GM18502 (cell line): ENCODE results near the gene LPIN1.
A peak's percentile ranks its signal among the peaks of the same experiment; 100 is the strongest.

Source experiments
- ATAC-seq: cut with Tn5 transposase; IDR thresholded peaks from one replicate; pipeline ENCODE4 v1.9.1; 2021; ENCODE audit warnings: mild to moderate bottlenecking; ENCODE audit not compliant: unreplicated experiment, poor library complexity

LPIN1 gene, protein sequence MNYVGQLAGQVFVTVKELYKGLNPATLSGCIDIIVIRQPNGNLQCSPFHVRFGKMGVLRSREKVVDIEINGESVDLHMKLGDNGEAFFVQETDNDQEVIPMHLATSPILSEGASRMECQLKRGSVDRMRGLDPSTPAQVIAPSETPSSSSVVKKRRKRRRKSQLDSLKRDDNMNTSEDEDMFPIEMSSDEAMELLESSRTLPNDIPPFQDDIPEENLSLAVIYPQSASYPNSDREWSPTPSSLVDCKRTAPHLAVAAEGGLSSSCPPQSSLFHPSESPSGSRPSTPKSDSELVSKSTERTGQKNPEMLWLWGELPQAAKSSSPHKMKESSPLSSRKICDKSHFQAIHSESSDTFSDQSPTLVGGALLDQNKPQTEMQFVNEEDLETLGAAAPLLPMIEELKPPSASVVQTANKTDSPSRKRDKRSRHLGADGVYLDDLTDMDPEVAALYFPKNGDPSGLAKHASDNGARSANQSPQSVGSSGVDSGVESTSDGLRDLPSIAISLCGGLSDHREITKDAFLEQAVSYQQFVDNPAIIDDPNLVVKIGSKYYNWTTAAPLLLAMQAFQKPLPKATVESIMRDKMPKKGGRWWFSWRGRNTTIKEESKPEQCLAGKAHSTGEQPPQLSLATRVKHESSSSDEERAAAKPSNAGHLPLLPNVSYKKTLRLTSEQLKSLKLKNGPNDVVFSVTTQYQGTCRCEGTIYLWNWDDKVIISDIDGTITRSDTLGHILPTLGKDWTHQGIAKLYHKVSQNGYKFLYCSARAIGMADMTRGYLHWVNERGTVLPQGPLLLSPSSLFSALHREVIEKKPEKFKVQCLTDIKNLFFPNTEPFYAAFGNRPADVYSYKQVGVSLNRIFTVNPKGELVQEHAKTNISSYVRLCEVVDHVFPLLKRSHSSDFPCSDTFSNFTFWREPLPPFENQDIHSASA

DNA sequence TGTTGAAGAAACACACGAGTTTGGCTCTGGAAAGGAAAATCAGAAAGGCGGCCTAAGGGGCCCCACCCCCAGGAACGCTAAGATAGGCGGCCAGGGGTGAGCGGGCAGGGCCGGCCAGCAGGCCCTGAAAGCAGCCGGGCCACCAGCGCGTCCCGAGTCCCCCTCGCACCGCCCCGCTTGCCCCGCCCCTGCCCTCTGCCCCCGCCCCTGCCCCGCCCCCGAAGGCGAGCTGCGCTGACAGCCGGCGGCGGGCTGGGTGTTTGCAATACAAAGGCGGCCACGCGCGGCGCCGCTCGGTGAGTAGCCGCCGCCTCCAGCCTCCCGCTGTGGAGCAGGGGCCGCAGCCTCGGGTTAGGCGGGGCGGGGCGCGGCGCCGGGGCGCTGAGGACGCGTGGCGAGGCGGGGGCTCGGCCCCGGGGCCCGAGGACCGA lies at the start of gene LPIN1:
TSS of gene LPIN1 (plus strand) at position 257 of the 431 bp plus-strand sequence. CDS start 18,910 bp downstream, outside the sequence.
- peak; percentile 55 for ATAC-seq

DNA sequence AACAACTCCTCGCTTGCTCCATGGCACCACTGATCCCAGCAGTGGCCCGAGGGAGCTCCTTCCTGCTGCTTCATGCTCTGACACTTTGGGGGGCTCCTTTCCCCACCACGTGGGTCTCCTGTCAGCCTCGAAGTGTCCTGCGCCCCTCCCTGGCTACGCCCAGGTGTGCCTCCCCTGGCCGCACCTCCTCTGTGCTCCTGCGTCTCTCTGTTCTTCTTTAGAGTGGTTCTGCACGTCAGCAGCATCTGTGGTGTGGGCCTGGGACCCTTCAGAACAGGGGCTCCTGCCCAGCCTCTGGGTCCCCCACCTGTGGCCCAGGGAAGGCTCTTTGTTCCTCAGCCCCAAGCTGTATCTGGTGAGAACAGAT lies 49.7 kb upstream of the LPIN1 start:
- ATAC-seq = no peak

DNA sequence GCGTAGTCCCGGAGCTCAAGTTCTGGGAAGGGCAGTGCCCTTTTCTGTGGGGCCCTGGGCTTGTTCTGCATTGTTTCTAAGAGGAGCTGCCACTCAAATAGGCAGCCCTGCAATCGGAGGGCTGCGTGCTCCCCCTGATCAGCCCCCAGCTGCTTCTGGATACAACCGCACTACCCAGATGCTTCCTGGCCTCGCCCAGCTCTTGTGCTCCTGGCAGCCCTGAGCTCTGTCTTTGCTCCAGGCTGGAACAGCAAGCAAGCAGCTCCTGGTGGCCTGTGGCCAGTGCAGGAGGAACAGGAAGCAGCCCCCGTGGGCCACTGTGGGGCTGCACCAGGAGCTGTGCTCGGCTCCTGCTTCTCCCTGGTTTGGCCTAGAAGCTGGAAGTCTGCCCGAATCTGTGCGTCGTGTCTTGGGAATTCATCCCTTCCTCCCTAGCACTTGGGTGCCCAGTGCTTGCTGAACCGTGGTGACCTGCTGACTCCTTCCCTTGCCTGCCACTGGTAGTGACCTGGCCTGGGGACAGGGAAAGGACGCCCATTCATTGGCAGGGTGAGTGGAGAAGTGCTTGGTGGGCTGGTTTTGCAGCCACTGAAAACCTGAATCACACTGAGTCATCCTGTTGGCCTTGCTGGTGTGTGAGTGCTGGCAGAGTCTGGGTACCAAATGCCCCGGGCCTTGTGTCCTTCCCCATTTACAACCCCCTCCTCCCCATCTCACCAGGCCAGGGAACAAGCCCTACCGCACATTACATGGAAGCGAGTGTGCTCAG lies 49.1 kb upstream of the LPIN1 start:
- ATAC-seq = no peak

DNA sequence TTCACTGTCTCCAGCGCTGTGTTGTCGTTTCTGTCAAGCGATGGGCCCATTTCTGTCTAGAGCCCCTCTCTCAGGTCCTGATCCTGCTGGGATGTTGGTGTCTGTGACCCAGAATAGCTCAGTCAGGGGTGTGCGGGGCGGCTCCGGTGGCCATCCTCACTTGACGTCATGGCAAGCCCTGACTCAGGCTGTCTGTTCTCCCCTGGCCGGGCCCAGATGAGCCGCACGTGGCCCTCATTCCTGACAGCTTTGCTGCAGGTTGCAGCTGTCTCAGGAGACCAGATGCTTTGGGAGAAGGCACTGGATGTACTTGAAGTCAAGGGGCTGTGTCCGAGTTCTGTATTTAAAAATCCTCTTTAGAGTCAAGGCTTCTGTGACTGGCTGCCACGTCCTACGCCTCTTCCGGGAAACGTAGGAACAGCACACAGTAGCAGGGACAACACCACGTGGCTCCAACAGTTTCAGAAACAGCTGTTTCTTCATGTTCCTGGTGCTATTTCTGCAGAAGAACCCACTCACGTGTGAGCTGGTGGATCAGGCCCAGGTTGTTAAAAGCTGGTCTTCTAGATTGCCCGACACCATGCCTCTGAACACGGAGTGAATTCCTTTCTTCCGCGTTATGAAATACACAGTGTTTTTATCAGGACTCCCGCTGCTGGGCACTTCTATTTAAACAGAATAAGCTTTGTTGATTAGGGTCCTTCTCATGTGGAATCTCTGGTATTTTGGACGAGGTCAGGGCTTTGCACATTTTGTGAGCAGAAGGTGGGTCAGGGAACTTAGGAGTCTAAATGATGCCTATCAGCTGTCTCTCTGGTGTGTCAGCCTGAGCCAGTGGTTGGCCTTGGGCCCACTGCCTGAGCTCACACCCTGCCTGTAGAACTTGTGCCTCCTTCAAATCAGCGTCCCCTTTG lies 48.2 kb upstream of the LPIN1 start:
- ATAC-seq = no peak

DNA sequence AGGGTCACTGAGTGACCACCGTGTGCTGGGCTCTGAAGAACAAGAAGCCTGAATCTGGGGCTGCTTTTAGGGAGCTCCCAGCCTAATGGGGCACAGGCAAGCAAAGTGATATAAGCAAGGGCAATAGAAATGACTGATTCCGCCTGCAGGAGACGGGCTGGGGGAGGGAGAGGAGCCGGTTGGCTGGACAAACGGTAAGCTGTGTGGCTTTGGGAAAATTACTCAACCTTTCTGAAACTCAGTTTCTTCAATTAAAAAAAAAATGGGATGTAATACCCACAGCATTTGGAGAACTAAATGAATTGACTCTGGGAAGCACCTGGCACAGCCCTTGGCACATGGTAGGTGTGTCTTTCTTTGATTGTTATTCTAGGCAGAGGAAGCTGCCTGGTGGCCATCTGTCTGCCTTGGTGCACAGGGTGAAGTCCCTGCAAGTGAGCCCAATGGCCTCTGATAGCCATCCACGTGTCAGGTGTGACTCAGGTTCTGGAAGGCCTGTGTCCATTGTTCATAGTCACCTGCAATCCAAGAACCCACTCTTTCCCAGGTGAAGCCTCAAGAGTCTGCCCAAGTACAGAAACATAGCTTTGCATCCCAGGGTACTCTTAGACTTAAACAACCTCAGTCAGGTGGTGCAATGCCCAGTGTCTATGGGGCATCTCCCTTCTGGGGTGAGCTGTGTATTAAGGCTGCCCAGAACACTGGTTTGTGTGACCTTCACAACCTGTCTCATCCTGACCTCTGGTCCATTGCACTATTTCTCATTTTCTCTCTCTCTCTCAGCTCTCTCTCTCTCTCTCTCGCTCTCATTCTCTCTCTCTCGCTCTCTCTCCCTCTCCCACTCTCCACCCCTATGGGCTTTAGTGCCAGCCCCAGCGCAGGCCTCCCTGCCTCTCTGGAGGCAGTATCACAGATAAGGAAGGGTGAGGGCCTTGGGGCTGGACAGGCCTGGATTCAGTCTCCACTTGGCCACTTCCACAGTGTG lies 46.5 kb upstream of the LPIN1 start:
- no peak for ATAC-seq

DNA sequence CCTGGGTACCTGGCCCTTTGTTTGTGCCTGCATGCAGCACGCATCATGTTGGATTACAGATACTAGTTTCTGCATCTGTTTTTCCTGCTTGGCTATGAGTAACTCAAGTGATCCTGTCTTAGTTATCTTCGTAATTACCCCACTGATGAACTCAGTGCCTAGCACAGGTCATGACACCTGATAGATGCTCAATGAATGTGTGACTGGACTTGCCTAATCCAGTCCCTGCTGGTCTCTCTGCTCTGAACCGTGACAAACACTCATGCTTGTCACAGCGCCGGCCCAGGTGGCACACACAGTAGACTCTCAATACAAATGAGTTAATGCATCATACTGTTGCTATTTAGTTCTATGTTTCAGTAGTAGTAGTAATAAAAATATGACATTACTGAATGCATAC lies 45.2 kb upstream of the LPIN1 start:
- no peak for ATAC-seq

DNA sequence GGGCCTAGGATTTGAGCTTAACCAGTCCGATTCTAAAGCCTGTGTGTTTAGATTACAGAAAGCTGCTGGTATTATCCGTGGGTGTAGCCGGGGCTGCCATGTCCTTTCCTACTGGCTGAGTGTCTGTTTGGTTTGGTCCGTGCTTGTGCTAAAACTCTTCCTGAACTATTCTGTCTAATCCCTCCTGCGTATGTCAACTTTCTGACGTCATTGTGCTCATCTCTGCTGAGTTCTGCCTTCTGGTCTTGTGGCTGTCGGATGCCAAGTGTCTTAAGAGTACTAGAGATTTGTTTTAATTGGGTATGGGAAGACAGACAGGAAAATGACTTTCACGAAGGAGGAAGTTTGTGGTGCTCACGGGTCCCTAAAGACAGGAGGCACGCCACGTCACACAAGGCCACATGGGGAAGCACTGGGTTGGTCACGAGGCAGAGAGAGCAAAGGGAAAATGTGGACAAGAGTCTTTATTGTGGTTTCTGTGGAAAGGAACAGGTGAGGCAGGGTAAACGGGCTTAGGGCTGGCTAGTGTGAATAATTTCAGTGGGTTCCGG lies 44.6 kb upstream of the LPIN1 start:
- no peak for ATAC-seq

DNA sequence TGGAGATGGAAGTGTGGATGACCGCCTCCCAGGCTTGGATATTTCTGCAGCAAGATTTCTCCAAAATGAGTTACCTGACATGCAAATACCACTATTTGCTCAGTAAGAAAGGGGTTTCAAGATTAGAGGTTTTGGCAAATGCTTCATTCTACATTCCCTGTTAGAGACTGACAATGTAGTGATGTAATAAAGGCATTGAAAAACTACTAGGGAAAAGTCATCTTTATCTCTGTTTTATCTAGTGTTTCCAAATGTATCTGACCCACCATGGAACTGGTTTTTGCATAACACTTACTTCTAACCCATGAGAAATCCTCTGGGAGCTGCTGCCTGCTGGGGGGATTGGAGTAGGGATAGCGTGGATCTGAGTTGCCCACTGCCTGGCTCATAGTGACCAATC lies 43.5 kb upstream of the LPIN1 start:
- no peak for ATAC-seq

DNA sequence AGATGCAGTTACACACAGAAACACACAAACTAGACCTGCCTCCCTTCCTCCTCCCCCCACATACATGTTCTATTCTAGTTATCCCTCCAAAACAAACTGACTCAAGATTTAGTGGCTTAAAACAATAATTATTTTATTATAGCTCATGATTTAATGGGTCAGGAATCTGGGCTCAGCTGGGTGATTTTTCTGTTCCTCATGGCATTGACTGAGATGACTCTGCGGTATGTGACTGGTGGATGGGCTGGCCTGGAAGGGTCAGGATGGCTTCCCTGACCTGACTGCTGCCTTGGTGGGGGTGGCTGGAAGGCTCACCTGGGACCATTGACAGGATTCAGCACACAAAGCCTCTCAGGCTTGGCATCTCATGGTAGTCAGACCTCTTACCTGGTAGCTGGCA lies 42.7 kb upstream of the LPIN1 start:
- ATAC-seq = no peak

DNA sequence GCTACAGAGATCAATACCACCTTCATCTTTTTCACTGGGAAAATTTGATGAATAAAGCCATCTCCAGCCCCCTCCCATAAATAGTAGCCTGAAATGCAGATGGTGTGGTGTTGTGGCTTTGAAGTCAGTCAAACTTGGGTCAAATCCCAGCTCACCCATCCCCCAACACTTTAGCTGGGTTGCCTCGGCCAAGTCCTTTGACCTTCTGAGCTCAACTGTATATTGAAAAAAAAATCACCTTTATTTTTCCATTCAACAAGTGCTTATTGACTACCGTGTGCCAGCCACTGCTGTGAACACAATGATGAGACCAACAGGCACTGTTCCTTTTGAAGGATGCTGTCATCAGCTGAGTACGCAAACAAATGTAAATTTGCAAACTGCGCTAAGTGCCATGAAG lies 41.4 kb upstream of the LPIN1 start:
- ATAC-seq = no peak

DNA sequence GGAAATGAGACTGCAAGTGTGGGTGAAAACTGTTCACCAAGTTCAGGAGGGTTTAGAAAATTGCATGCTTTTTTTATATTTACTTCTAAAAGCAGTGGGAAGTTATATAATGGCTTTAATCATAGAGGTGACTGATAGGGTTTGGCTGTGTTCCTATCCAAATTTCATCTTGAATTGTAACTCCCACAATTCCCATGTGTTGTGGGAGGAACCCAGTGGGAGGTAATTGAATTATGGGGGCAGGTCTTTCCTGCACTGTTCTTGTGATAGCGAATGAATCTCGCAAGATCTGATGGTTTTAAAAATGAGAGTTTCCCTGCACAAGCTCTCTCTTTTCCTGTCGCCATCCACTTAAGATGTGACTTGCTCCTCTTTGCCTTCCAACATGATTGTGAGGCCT lies 40.7 kb upstream of the LPIN1 start:
- no peak for ATAC-seq

DNA sequence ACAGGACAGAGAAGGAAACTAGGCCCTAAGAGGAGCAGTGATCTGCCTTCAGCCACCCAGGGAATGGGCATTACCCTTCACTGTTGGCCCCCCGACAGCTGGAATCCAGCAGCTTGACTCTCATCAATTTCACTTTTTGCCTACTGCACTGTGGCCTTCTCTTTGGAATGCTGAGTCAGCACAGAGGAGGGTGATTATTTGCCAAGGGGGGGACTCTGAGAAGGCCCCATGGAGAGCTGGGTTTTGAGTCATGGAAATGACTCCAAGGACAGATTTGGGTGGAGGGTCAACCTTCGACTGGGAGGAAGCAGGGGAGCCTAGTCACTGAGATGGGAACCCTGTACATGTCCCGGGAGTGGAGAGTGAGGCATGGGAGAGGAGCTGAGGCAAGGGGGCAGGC lies 38.3 kb upstream of the LPIN1 start:
- no peak for ATAC-seq

DNA sequence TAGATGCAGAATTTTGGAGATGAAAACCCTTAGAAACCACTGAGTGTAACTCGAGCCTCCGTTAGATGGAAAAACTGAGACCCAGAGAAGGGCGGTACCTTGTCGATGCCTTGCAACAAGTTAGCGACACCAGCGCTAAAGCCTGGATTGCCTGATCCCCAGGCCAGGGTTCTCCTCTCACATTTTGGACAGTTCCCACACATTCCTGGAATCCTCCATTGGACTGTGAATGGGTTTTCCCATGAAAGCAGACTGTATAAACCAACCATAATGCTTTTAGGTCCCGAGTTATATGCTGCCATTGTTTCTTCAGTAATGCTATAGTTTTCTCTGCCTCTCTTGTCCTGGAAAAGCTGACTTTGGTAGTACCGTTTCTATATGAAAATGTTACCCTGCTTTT lies 37.1 kb upstream of the LPIN1 start:
- no peak for ATAC-seq

DNA sequence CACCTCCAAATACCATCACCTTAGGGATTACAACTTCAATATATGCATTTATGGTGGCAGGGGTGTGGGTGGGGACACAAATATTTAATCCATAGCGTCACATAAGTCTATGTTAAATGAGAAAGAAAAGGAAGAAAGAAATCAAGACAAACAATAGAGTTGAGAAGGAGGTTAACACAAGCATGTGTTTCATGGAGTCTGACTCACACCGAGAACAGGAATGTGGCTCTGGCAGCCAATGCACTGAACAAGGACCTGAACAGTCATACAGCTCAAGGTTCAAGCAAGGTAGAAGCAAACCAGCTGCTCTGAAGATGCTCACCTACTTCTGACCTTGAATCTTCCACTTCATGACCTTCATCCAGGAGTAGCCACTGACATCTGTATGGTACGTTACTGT lies 36.2 kb upstream of the LPIN1 start:
- no peak for ATAC-seq

DNA sequence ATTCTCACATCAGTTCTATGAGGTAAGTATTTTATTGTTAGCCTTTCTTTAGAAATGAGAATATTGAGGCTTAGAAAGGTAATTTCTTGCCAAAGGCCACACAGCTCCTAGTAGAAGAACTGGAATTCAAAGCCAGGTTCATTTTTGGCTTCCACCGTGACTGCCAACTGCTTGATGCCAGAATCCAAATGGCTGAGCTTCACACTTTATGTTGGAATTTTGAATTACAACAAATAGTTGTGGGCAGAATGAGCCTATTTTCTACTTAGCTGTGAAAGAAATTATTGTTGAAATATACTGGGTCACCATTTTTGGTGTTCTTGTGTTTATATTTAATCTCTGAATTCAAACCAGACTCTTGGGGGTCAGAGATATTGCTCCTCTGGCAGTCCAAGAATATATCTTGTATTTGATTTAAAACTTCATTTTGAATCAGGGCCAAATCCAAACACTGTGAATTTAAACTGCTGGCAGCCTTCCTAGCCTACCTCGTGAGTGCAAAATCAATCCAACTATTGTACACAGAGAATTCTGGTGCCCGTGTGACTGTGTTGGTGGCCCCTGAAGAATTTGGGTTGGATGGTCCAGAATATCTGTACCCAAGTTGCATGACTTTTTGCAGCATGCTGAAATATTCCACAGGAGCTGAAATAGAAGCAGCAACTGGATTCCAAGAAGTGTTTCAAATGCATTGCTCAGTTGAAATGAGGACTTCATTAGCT lies 35.6 kb upstream of the LPIN1 start:
- ATAC-seq = no peak

DNA sequence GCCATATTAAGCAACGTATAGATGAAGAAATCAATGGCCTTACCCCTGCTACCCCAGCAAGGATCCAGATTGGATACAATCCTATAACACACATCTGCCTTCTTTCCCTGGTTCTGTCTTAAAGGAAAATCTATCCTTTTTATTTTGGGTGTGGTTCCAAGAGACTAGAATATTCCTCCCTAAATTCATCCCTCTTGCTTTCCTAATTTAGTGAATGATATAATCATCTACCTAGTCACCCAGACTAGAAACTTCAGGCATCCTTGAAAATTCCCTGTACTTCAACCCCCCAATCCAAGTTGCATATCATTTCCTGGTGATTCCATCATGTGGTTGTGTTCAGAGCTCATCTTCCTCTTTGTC lies 35.1 kb upstream of the LPIN1 start:
- ATAC-seq = no peak

DNA sequence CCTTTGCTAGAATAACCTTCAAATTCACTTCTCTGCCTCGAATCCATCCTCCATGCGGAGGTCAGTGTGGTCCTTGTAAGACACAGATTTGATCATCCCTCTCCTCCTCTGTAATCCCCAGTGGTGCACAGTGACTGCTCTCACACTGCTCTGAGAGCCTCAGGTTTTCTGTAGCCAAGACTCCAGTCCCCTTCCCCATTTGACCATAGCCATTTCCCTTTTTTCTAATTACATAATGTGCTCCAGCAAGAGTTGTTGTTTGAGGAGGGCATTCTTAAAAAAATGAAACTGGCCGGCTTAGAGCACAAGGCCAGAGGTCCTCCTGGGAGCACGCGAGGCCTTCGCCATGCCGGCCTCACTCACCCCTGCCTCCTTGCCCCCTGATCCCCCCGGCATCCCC lies 34.7 kb upstream of the LPIN1 start:
- ATAC-seq = no peak

DNA sequence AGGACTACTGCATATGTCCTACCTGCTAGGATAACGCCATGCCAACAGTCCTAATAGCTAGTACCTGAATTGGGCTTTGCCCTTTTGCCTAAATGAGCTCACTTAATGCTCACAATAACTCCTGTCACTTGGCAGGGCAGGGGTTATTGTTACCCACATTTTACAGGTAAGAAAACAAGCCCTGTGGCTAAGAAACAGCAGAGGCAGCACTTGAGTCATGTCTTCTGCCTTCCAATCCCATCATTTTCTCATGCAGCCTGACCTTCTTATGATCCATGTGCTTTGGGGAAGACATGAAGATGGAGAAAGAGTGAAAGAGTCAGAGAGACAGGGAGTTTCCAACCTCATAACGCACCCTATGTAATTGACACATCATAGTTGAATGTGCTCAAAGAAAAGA lies 33.6 kb upstream of the LPIN1 start:
- no peak for ATAC-seq
